ENCODE data around the gene PLPP6. TPM values are rescaled to one million over a fixed set of nuclear protein-coding genes. Genes with fewer than 3 reads are reported as not detected.

Gene PLPP6
- total and polyA plus RNA-seq, 10 donors: 4.5 to 11.6 (median 6.8) TPM

GRCh38 chr9:4691795-4692194 is 29.7 kb downstream of the PLPP6 start:
- no peaks in the 10 kb centered on the region for H3K9me3 ChIP-seq
- no peak overlapping the region for H3K4me3 ChIP-seq
- H3K36me3 ChIP-seq: peaks cover 0 to 96% (median 27%) of the 10 kb centered on the region in 6 donors
- H3K4me1 ChIP-seq: peaks cover 0 to 8% (median 3%) of the 10 kb centered on the region in 6 donors
- H3K27ac ChIP-seq: no peak overlapping the region
- intact Hi-C loops (cut with DNase I; ENCODE audit: low total_unique reads): no loop called here
- no peak for TF ChIP-seq POLR2AphosphoS5 (IDR thresholded peaks at IDR 0.05)
- TF ChIP-seq CTCF (IDR thresholded peaks at IDR 0.05 in 8 of 11, conservative IDR thresholded peaks at IDR 0.05 in 3 of 11): no peak
- TF ChIP-seq POLR2A (IDR thresholded peaks at IDR 0.05): no peak
- WGBS, 5 donors: 85 to 93% (median 92%) methylated on average over 3 of the region's 3 CpGs
- no peaks in the 10 kb centered on the region for H3K27me3 ChIP-seq (replicated peaks in 1 of 7)
- DNase-seq: no peak

- no peak for TF ChIP-seq POLR2AphosphoS5 (IDR thresholded peaks at IDR 0.05)
- TF ChIP-seq CTCF (IDR thresholded peaks at IDR 0.05 in 8 of 11, conservative IDR thresholded peaks at IDR 0.05 in 3 of 11): no peak
- no peak for TF ChIP-seq POLR2A (IDR thresholded peaks at IDR 0.05)
- Histone ChIP-seq H3K4me3 (no peak overlapping the region), H3K36me3 (peaks cover 0 to 97% (median 42%) of the 10 kb centered on the region in 6 donors), H3K27me3 (replicated peaks in 1 of 7) (no peaks in the 10 kb centered on the region), H3K27ac (no peak overlapping the region), H3K9me3 (no peaks in the 10 kb centered on the region), H3K4me1 (no peaks in the 10 kb centered on the region)
- intact Hi-C loops (cut with DNase I; ENCODE audit: low total_unique reads): no loop called here
- no peak for DNase-seq
- 95 to 98% (median 97%) methylated on average over 3 of the region's 3 CpGs for WGBS, 5 donors
Measured at GRCh38 chr9:4700091-4700490, 38.0 kb downstream of the PLPP6 start.

- intact Hi-C loops (cut with DNase I; ENCODE audit: low total_unique reads): no loop called here
- H3K27ac ChIP-seq: no peak overlapping the region
- DNase-seq: no peak
- no peaks in the 10 kb centered on the region for H3K9me3 ChIP-seq
- peaks cover 0 to 97% (median 39%) of the 10 kb centered on the region in 6 donors for H3K36me3 ChIP-seq
- H3K27me3 ChIP-seq (replicated peaks in 1 of 7): no peaks in the 10 kb centered on the region
- 85 to 93% (median 90%) methylated on average over 2 of the region's 2 CpGs for WGBS, 5 donors
- no peak overlapping the region for H3K4me3 ChIP-seq
- TF ChIP-seq CTCF (IDR thresholded peaks at IDR 0.05 in 8 of 11, conservative IDR thresholded peaks at IDR 0.05 in 3 of 11): no peak
- no peak for TF ChIP-seq POLR2A (IDR thresholded peaks at IDR 0.05)
- no peak for TF ChIP-seq POLR2AphosphoS5 (IDR thresholded peaks at IDR 0.05)
- H3K4me1 ChIP-seq: no peaks in the 10 kb centered on the region
Measured at GRCh38 chr9:4700932-4701331, 38.8 kb downstream of the PLPP6 start.

GRCh38 chr9:4701526-4701925 is 39.4 kb downstream of the PLPP6 start:
- DNase-seq: no peak
- no peak overlapping the region for H3K27ac ChIP-seq
- intact Hi-C loops (cut with DNase I; ENCODE audit: low total_unique reads): no loop called here
- TF ChIP-seq POLR2A (IDR thresholded peaks at IDR 0.05) (no peak), CTCF (IDR thresholded peaks at IDR 0.05 in 8 of 11, conservative IDR thresholded peaks at IDR 0.05 in 3 of 11) (no peak), POLR2AphosphoS5 (IDR thresholded peaks at IDR 0.05) (no peak)
- no peaks in the 10 kb centered on the region for H3K4me1 ChIP-seq
- no peak overlapping the region for H3K4me3 ChIP-seq
- H3K27me3 ChIP-seq (replicated peaks in 1 of 7): no peaks in the 10 kb centered on the region
- 23 to 53% (median 33%) methylated on average over 1 of the region's 1 CpG for WGBS, 5 donors
- peaks cover 0 to 97% (median 40%) of the 10 kb centered on the region in 6 donors for H3K36me3 ChIP-seq
- H3K9me3 ChIP-seq: no peaks in the 10 kb centered on the region

All from spleen (tissue), 11 donors.